ENCODE measurements around the gene NUDCD2. TPM values are rescaled to one million over a fixed set of nuclear protein-coding genes. Genes with fewer than 3 reads are reported as not detected.
A peak's percentile ranks its signal among the peaks of the same experiment; 100 is the strongest.

The NUDCD2 gene
- polyA plus RNA-seq, 1 of the 3 experiments (the other 2 are of a cell fraction), result 7.8 TPM

DNA sequence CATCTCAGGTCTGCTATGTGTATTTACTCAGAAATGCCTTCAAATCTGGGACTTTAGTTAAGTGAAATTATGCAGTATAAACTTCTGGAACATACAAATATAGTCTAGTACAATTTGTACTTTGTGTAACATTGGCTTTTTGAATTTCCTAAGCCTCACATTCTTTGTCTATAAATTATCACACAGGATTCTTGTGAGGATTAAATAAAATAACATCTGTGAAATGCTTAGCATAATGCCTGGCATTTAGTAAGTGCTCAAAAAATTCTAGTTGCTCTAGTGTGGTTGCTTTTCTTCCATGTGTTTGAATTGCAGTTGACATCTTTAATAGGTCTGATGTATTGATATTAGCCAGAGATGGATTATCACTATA is 3.1 kb upstream of the NUDCD2 start:
- H3K9ac ChIP-seq, result no peak overlapping the region
- peaks cover 15 to 19% of the 10 kb centered on the region in 2 experiments; a peak in 3 of 4 replicates for H3K4me1 ChIP-seq (ENCODE audit: control insufficient read depth in 1 of 2, insufficient read depth in 2 of 2, low read depth in 1 of 2, low read length in 1 of 2)
- H3K27me3 ChIP-seq (ENCODE audit: insufficient read depth), result no peaks in the 10 kb centered on the region
- ChIA-PET CTCF (interaction anchor here (1.0 kb wide), 1 partner anchor 10 kb away, joined by 3 read pairs; no protein-coding TSS in a partner anchor), POLR2A (no interaction called here)
- no peaks in the 10 kb centered on the region for H3K9me2 ChIP-seq
- peaks cover 0 to 8% of the 10 kb centered on the region in 2 experiments for H3K36me3 ChIP-seq (replicated peaks in 1 of 2; ENCODE audit: control insufficient read depth in 1 of 2, insufficient read depth in 2 of 2, low read length in 1 of 2)
- H3F3A ChIP-seq (replicated peaks; ENCODE audit: insufficient read depth), result peaks cover 22% of the 10 kb centered on the region
- no peaks in the 10 kb centered on the region for H3K9me3 ChIP-seq
- H3K79me2 ChIP-seq (ENCODE audit: insufficient read depth), result peaks cover 69% of the 10 kb centered on the region
- peak overlapping the region; percentile 54 to 82 for H3K27ac ChIP-seq (ENCODE audit: low read depth in 2 of 2, low read length in 1 of 2)
- peak overlapping the region; percentile 81; the same call in 1 of the 2 replicates for H2AFZ ChIP-seq (ENCODE audit: low read depth)
- DNase-seq, result no peak
- H4K20me1 ChIP-seq (ENCODE audit: insufficient read depth), result no peaks in the 10 kb centered on the region
- TF ChIP-seq TAF1 (IDR thresholded peaks at IDR 0.05; ENCODE audit: borderline replicate concordance, low read depth, low read length), result no peak
- TF ChIP-seq, protein P1, sequence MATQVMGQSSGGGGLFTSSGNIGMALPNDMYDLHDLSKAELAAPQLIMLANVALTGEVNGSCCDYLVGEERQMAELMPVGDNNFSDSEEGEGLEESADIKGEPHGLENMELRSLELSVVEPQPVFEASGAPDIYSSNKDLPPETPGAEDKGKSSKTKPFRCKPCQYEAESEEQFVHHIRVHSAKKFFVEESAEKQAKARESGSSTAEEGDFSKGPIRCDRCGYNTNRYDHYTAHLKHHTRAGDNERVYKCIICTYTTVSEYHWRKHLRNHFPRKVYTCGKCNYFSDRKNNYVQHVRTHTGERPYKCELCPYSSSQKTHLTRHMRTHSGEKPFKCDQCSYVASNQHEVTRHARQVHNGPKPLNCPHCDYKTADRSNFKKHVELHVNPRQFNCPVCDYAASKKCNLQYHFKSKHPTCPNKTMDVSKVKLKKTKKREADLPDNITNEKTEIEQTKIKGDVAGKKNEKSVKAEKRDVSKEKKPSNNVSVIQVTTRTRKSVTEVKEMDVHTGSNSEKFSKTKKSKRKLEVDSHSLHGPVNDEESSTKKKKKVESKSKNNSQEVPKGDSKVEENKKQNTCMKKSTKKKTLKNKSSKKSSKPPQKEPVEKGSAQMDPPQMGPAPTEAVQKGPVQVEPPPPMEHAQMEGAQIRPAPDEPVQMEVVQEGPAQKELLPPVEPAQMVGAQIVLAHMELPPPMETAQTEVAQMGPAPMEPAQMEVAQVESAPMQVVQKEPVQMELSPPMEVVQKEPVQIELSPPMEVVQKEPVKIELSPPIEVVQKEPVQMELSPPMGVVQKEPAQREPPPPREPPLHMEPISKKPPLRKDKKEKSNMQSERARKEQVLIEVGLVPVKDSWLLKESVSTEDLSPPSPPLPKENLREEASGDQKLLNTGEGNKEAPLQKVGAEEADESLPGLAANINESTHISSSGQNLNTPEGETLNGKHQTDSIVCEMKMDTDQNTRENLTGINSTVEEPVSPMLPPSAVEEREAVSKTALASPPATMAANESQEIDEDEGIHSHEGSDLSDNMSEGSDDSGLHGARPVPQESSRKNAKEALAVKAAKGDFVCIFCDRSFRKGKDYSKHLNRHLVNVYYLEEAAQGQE (IDR thresholded peaks at IDR 0.05; ENCODE audit: low read depth, low read length), result no peak
- TF ChIP-seq, protein P2, sequence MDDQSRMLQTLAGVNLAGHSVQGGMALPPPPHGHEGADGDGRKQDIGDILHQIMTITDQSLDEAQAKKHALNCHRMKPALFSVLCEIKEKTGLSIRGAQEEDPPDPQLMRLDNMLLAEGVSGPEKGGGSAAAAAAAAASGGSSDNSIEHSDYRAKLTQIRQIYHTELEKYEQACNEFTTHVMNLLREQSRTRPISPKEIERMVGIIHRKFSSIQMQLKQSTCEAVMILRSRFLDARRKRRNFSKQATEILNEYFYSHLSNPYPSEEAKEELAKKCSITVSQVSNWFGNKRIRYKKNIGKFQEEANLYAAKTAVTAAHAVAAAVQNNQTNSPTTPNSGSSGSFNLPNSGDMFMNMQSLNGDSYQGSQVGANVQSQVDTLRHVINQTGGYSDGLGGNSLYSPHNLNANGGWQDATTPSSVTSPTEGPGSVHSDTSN (IDR thresholded peaks at IDR 0.05), result no peak
- TF ChIP-seq, protein P3, sequence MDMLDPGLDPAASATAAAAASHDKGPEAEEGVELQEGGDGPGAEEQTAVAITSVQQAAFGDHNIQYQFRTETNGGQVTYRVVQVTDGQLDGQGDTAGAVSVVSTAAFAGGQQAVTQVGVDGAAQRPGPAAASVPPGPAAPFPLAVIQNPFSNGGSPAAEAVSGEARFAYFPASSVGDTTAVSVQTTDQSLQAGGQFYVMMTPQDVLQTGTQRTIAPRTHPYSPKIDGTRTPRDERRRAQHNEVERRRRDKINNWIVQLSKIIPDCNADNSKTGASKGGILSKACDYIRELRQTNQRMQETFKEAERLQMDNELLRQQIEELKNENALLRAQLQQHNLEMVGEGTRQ (IDR thresholded peaks at IDR 0.05; ENCODE audit: borderline replicate concordance, low read depth, low read length), result no peak
- TF ChIP-seq, protein P4, sequence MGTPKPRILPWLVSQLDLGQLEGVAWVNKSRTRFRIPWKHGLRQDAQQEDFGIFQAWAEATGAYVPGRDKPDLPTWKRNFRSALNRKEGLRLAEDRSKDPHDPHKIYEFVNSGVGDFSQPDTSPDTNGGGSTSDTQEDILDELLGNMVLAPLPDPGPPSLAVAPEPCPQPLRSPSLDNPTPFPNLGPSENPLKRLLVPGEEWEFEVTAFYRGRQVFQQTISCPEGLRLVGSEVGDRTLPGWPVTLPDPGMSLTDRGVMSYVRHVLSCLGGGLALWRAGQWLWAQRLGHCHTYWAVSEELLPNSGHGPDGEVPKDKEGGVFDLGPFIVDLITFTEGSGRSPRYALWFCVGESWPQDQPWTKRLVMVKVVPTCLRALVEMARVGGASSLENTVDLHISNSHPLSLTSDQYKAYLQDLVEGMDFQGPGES (IDR thresholded peaks at IDR 0.05; ENCODE audit: low read depth, low read length), result no peak
- TF ChIP-seq JUND (IDR thresholded peaks at IDR 0.05), result no peak
- TF ChIP-seq, protein P5, sequence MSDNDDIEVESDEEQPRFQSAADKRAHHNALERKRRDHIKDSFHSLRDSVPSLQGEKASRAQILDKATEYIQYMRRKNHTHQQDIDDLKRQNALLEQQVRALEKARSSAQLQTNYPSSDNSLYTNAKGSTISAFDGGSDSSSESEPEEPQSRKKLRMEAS (IDR thresholded peaks at IDR 0.05; ENCODE audit: low read depth), result no peak
- TF ChIP-seq SIN3A (IDR thresholded peaks at IDR 0.05; ENCODE audit: borderline replicate concordance, low read depth, low read length), result no peak
- TF ChIP-seq FOXM1 (IDR thresholded peaks at IDR 0.05; ENCODE audit: low read depth), result no peak
- TF ChIP-seq MXI1 (IDR thresholded peaks at IDR 0.05; ENCODE audit: low read depth, low read length), result no peak
- TF ChIP-seq MEF2A (IDR thresholded peaks at IDR 0.05; ENCODE audit: borderline replicate concordance, low read depth), result no peak
- TF ChIP-seq ELF1 (IDR thresholded peaks at IDR 0.05), result no peak
- no peak for TF ChIP-seq POLR2AphosphoS5 (IDR thresholded peaks at IDR 0.05; ENCODE audit: low read depth, low read length)
- no peak for TF ChIP-seq SMC3 (IDR thresholded peaks at IDR 0.05; ENCODE audit: low read depth, low read length)
- TF ChIP-seq NFIC (IDR thresholded peaks at IDR 0.05; ENCODE audit: borderline replicate concordance), result no peak
- no peak overlapping the region for H3K4me3 ChIP-seq (ENCODE audit: low read depth in 2 of 2, low read length in 1 of 2)
- H3K4me2 ChIP-seq, result no peak overlapping the region
